ENCODE results near the gene ZNF543.
A peak's percentile ranks its signal among the peaks of the same experiment; 100 is the strongest.

The ZNF543 gene

DNA sequence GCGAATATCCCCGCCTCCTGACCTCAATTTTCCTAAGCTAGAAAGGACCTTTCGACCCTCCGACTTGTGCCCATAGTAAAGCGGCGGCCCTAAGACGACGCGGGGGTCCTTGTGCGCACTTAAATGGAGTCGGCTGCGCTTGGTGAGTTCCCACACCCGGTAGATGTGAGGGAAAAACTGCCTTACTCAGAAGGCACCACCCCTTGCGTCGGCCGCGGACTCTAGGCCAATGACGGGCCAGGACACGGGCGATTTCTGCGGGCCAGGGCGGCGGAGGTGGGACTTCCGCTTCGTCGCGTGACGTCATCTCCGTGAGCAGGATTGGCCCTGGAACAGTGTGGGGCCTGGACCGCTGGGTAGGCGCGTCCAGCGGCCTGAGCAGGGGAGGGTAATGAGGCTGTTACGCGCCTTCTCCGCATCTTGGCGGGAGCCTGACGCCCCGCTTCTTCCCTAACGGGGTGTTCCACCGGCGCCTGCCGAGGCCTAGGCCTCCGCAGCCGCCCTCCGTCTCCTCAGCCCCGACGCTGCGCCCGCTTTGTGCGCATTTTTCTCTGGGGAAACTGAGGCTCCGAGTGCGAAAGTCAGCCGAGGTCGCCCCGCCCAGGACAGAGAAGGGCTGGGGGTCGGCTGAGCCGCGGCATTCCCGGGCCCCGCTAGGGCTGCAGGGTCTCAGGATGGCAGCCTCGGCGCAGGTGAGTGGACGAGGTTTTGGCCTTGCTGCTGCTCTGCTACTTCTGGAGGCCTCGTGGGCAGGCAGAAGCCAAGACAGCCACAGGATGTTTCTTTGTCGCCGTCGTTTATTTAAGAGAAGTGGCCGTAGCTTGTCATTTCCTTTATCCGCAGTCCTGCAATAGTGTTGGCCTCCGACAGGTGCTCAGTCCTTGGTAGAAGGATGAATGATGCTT is at the start of gene ZNF543:
ZNF543 (plus strand) TSS at position 293 of the 905 bp plus-strand sequence; CDS start at position 675, 382 bp downstream.
- DNase-seq (ENCODE audit: low spot score), result no peak

DNA sequence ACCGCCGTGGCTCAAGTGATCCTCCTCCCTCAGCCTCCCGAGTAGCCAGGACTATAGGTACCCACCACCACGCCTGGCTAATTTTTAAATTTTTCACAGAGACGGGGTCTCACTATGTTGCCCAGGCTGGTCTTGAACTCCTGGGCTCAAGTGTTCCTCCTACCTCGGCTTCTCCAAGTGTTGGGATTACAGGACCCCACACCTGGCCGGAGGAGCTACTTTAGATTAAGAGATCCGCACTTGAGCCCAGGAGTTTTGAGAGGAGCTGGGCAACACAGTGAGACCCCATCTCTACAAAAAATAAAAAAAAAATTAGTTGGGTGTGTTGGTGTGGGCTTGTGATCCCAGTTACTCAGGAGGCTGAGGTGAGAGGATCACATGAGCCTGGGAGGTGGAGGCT is 49.0 kb upstream of the ZNF543 start:
- DNase-seq (ENCODE audit: low spot score), result no peak

DNA sequence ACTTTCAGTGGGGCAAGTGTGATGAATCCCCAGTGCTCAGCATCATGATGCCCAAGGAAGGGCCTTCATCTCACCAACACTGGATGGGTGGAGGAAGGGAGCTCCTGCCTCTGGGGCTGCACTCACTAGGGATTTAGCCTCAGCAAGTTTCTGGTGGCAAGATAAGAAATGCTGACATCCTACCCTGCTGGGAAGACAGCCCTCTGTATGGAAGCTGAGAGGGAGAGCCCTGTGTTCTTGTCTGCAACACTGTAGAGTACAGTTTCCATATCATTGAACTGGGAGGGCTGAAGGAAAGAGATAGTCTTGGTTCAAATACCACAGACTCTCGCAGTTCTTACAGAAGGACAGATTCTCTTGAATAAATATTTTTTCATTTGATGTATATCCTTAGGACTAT is 47.3 kb upstream of the ZNF543 start:
- no peak for DNase-seq (ENCODE audit: low spot score)

- no peak for DNase-seq (ENCODE audit: low spot score)
Measured at GRCh38 chr19:57276430-57276829, 43.8 kb upstream of the ZNF543 start.

DNA sequence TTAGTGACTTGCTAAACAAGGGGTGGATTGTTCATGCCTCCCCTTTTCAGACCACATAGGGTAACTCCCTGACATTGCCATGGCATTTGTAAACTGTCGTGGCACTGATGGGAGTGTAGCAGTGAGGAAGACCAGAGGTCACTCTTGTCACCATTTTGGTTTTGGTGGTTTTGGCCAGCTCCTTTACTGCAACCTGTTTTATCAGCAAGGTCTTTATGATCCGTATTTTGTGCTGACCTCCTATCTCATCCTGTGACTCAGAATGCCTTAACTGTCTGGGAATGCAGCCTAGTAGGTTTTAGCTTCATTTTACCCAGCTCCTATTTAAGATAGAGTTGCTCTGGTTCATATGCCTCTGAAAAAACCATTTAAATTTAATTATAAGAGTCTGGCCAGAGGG is 41.8 kb upstream of the ZNF543 start:
- peak; percentile 13 for DNase-seq (ENCODE audit: low spot score)

GRCh38 chr19:57279418-57280164 is 40.7 kb upstream of the ZNF543 start:
- DNase-seq (ENCODE audit: low spot score), result peak; percentile 94

DNA sequence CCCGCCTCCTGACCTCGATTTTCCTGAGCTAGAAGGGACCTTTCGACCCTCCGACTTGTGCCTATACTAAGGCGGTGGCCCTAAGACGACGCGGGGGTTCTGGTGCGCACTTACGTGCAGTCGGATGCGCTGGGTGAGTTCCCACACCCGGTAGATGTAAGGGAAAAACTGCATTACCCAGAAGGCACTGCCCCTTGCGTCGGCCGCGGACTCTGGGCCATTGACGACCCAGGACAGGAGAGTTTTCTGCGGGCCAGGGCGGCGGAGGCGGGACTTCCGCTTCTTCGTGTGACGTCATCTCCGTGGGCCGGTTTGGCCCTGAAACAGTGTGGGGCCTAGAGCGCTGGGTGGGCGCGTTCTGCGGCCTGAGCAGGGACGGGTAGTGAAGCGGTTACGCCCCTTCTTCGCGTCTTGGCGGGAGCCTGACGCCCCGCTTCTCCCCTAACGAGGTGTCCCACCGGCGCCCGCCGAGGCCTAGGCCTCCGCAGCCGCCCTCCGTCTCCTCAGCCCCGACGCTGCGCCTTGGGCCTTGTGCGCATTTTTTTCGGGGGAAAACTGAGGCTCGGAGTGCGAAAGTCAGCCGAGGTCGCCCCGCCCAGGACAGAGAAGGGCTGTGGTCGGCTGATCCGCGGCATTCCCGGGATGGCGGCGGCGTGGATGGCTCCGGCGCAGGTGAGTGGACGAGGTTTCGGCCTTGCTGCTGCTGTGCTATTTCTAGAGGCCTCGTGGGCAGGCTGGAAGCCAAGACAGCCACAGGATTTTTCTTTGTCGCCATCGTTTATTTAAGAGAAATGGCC is 39.9 kb upstream of the ZNF543 start, which contains the start of gene ZNF460:
ZNF460 (plus strand) TSS at position 321 of the 797 bp plus-strand sequence; CDS start at position 643, 322 bp downstream.
- peak; percentile 96 for DNase-seq (ENCODE audit: low spot score)

DNA sequence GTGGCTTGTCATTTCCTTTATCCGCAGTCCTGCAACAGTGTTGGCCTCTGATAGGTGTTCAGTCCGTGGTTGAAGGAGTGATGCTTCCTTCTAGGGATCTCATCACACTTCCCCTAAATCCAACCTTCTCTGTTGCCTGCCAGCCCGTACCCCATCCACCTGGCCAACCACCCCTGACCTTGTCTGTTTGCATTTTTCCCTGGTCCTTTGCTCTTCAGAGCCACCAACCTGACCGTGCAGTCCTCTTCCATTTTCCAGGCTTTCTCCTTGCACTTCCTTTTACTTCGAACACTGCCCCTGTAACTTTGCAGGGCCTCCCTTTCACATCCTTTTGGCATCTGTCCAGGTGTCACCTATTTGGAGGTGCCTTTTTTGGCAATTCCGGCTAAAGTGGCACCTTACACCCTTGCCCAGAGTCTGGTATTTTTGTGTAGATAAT is 39.3 kb upstream of the ZNF543 start:
- peak; percentile 13 for DNase-seq (ENCODE audit: low spot score)

GRCh38 chr19:57282011-57282643 is 38.1 kb upstream of the ZNF543 start:
- no peak for DNase-seq (ENCODE audit: low spot score)

GRCh38 chr19:57288373-57288772 is 31.9 kb upstream of the ZNF543 start:
- no peak for DNase-seq (ENCODE audit: low spot score)

- DNase-seq (ENCODE audit: low spot score), result no peak
Measured at GRCh38 chr19:57290970-57291369, 29.3 kb upstream of the ZNF543 start.

DNA sequence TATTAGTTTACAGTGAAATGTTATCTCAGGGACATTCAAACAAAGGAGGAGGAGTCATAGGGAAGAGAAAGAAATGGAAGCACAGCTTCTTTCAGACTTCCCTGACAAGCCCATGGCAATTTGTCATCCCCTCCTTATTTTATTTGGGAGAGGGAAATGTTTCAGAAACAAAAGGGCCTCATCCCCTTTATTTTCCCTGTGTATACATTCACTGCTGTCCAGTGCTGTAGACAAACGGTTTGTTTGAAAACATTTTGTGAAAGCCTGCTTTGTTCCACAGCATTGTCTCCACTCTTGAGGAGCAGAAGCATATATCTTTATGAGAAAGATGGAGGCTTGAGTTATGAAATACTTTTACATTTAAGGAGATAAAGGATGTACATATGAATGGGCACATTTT is 27.7 kb upstream of the ZNF543 start:
- DNase-seq (ENCODE audit: low spot score), result no peak

DNA sequence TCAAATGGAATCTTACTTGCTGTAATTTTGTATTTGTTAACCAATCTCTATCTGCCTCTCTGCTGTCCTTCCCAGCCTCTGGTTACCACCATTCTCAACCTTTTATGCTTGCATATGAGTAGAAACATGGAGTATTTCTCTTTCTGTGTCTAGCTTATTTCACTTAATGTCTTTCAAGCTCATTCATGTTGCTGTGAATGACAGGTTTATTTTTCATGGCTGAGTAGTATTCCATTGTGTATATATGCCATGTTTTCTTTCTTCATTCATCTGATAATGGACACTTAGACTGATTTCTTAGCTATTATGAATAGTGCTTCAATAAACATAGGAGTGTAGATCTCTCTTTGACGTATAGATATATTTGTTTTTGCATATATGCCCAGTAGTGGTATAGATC is 26.6 kb upstream of the ZNF543 start:
- no peak for DNase-seq (ENCODE audit: low spot score)

DNA sequence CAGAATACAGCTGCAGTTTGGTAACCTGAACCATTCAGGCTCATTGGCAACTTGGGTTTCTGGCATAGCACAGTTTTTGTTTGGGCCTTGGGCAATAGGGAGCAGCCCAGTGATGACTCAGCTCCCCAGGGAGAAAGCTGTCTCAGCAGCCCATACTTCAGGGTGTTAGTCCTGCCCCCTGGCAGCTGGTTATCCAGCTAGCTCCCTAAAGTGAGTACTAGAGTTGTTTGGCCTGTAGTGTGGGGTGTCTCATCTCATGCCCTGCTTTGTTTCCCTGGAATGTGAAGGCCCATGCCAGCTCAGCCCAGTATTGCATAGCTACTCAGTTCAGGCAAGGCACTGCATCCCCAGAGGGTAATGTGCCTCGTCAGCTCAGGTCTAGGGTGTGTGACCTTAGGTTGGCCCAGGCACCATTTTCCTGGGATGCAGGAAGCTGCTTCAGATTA is 18.2 kb upstream of the ZNF543 start:
- DNase-seq (ENCODE audit: low spot score), result no peak

DNA sequence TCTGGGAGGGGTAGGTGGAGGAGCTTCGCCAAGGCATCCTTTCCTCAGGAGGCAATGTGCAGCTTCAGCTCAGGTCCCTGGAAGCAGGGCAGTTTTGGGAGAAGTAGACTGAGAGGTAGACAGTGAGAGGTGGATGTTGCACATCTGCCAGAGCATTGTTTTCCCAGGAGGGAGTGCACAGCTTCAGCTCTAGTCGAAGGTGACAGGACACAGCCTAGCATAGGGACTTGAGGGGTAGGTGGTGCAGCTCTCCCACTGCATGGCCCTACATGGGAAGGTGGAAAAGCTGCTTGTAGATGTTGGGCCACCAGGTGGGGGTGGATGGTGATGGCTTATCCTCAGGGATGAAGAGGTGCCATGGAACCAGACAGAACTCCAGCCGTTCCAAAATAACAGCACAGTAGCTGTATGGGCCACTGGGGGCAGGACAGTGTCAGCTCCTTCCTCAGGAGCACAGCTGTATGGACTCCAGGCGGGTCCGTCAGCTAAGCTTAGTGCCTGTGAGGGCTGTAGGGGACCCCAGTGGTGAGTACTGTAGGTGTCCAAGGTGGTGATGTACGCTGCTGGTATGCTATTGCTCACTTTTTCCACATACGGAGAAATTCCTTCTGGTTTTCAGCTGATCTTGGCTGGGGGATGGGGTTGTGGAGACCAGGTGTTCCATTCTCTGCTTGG is 17.4 kb upstream of the ZNF543 start:
- DNase-seq (ENCODE audit: low spot score), result no peak

- DNase-seq (ENCODE audit: low spot score), result no peak
Measured at GRCh38 chr19:57305056-57305455, 15.2 kb upstream of the ZNF543 start.

DNA sequence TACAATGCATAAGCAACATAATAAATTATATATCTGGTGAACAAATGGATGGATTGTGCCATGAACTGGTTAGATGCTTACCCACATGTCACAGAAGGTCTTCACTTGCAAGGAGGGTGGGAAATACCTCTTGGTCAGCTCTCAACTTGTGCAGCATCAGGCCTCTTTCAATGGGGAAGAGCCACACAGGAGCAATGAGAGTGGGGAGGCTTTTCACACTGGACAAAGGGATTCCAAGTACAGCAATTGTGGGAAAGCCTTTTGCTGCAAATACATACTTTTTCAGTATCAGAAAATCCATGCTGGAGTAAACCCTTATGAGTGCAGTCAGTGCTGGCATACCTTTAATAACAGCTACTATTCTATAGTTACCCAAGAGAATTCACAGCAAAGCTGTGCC is 11.8 kb upstream of the ZNF543 start:
- DNase-seq (ENCODE audit: low spot score), result no peak

- no peak for DNase-seq (ENCODE audit: low spot score)
Measured at GRCh38 chr19:57310792-57311191, 9.5 kb upstream of the ZNF543 start.

- no peak for DNase-seq (ENCODE audit: low spot score)
Measured at GRCh38 chr19:57314146-57314545, 6.1 kb upstream of the ZNF543 start.

GRCh38 chr19:57317503-57317902 is 2.8 kb upstream of the ZNF543 start:
- DNase-seq (ENCODE audit: low spot score), result no peak

- DNase-seq (ENCODE audit: low spot score), result no peak
Measured at GRCh38 chr19:57319869-57320179, 448 bp upstream of the ZNF543 start.
